HEK293 (cell line): ENCODE data around the gene XCL2.
A peak's percentile ranks its signal among the peaks of the same experiment; 100 is the strongest.

Experiments used
- CTCF ChIA-PET: fragments of 350-600 bp; formaldehyde crosslinking; extraction: SDS; loops from one replicate; lab custom pipeline; 2021; ENCODE audit warnings: antibody characterized with exemption; lab: Yijun Ruan, JAX
- POLR2A ChIA-PET: fragments of 300-600 bp; formaldehyde crosslinking; extraction: SDS; loops from one replicate; lab custom pipeline; 2020; ENCODE audit warnings: antibody characterized with exemption, inconsistent platforms; lab: Yijun Ruan, JAX
- H3K27ac ChIP-seq: fragments of 200-500 bp; sonication (Bioruptor generic); 2 replicates; pipeline ENCODE4 v1.5.1; 2014; ENCODE audit warnings: low read depth, low read length, control low read depth, inconsistent platforms; ENCODE audit errors: extremely low read depth
- H3K36me3 ChIP-seq, 2 experiments: fragments of 200-500 bp in 1 of 2; sonication (Bioruptor generic) in 1 of 2; 1 replicate in 1 of 2; 2 replicates in 1 of 2; pipeline ENCODE4 v1.5.1; 2014 to 2017; ENCODE audit warnings: inconsistent platforms in 2 of 2, low read length in 2 of 2; ENCODE audit not compliant: control insufficient read depth in 2 of 2, insufficient read depth in 1 of 2
- H3K4me1 ChIP-seq: fragments of 200-500 bp; sonication (Bioruptor generic); 2 replicates; pipeline ENCODE4 v1.5.1; 2014; ENCODE audit warnings: mild to moderate bottlenecking, low read length, inconsistent platforms; ENCODE audit not compliant: control insufficient read depth, insufficient read depth
- H3K4me3 ChIP-seq: 2 replicates; pipeline ENCODE4 v1.5.1; 2011; ENCODE audit warnings: low read depth, mild to moderate bottlenecking, control low read depth, low read length, moderate library complexity
- H3K9me3 ChIP-seq: fragments of 200-500 bp; sonication (Bioruptor generic); 2 replicates; pipeline ENCODE4 v1.5.1; 2014; ENCODE audit warnings: low read depth, low read length, inconsistent platforms; ENCODE audit not compliant: control insufficient read depth, insufficient read depth
- FEZF1 ChIP-seq: fragments of 450-650 bp; formaldehyde crosslinking; IDR thresholded peaks from 2 replicates; pipeline ENCODE4 v1.5.1; 2016; ENCODE audit warnings: missing biosample characterization, missing genetic modification characterization
- GFI1B ChIP-seq: fragments of 450-650 bp; formaldehyde crosslinking; IDR thresholded peaks from 2 replicates; pipeline ENCODE4 v1.5.1; 2016; ENCODE audit warnings: missing biosample characterization, missing genetic modification characterization
- ZBTB17 ChIP-seq: fragments of 450-650 bp; formaldehyde crosslinking; IDR thresholded peaks from 2 replicates; pipeline ENCODE4 v1.5.1; 2016; ENCODE audit warnings: missing biosample characterization, missing genetic modification characterization
- ZBTB8A ChIP-seq: fragments of 450-650 bp; formaldehyde crosslinking; IDR thresholded peaks from 2 replicates; pipeline ENCODE4 v1.5.1; 2016; ENCODE audit warnings: missing biosample characterization, missing genetic modification characterization
- ZNF138 ChIP-seq: fragments of 450-650 bp; formaldehyde crosslinking; IDR thresholded peaks from 2 replicates; pipeline ENCODE4 v1.5.1; 2016; ENCODE audit warnings: missing biosample characterization, missing genetic modification characterization, borderline replicate concordance
- ZNF157 ChIP-seq: fragments of 450-650 bp; formaldehyde crosslinking; IDR thresholded peaks from 2 replicates; pipeline ENCODE4 v1.5.1; 2016; ENCODE audit warnings: missing biosample characterization, missing genetic modification characterization
- ZNF19 ChIP-seq: fragments of 450-650 bp; formaldehyde crosslinking; IDR thresholded peaks from 2 replicates; pipeline ENCODE4; 2016; ENCODE audit warnings: missing biosample characterization, missing genetic modification characterization, low read depth
- ZNF23 ChIP-seq: fragments of 450-650 bp; formaldehyde crosslinking; IDR thresholded peaks from 2 replicates; pipeline ENCODE4 v1.5.1; 2016; ENCODE audit warnings: missing biosample characterization, missing genetic modification characterization, borderline replicate concordance
- ZNF239 ChIP-seq: fragments of 450-650 bp; formaldehyde crosslinking; IDR thresholded peaks from 2 replicates; pipeline ENCODE4 v1.5.1; 2016; ENCODE audit warnings: missing biosample characterization, missing genetic modification characterization
- ZNF391 ChIP-seq: fragments of 450-650 bp; formaldehyde crosslinking; IDR thresholded peaks from 2 replicates; pipeline ENCODE4 v1.5.1; 2016; ENCODE audit warnings: low read depth, missing biosample characterization, missing genetic modification characterization, borderline replicate concordance
- TF ChIP-seq, protein P1 (sequence below): fragments of 450-650 bp; formaldehyde crosslinking; IDR thresholded peaks from 2 replicates; pipeline ENCODE4 v1.5.1; 2016; ENCODE audit warnings: missing biosample characterization, missing genetic modification characterization
- TF ChIP-seq, protein P2 (sequence below): fragments of 450-650 bp; formaldehyde crosslinking; conservative IDR thresholded peaks from 2 replicates; pipeline ENCODE4 v1.5.1; 2016; ENCODE audit warnings: low read depth, missing biosample characterization, missing genetic modification characterization
- TF ChIP-seq, protein P3 (sequence below): fragments of 450-650 bp; formaldehyde crosslinking; IDR thresholded peaks from 2 replicates; pipeline ENCODE4 v1.5.1; 2016; ENCODE audit warnings: missing biosample characterization, missing genetic modification characterization

XCL2 gene

DNA sequence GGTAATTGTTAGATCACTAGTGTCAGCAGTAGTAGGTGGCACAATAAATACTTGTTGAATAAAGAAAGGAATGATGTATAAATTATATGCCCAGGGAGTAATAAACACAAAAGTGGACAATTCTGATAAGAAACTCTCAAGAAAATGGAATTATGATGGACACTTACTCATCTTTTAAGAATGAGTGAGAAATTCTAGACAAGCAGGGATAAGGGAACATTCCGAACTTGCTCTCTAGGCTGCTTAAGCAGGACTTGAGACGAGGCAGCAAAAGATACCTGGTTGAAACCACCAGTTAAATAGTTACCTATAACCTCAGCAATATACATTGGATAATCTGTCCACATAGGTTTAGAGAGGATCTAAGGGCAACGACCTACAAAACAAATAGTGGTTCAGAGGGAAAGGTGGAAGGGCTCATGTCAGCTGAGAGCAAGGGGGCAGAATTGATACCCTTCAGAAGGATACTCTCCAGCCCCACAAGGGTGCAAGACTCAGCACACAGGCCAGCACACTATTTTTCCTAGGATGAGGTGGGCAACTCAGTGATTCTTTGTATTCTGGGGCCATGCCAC lies 46.3 kb downstream of the XCL2 start:
- Histone ChIP-seq H3K27ac (no peak overlapping the region), H3K36me3 (no peaks in the 10 kb centered on the region)
- CTCF ChIA-PET = interaction anchor here (0.7 to 0.8 kb wide), 3 partner anchors 47 to 154 kb away, joined by 3 read pairs; no protein-coding TSS in a partner anchor
- TF ChIP-seq ZBTB17 (tag by site-specific recombination) (no peak), ZNF157 (no peak), ZNF19 (tag by site-specific recombination) (no peak), ZNF239 (no peak), GFI1B (tag by site-specific recombination) (no peak), ZNF138 (tag by site-specific recombination) (no peak), ZNF23 (no peak), ZNF391 (tag by site-specific recombination) (no peak), ZBTB8A (no peak)
- TF ChIP-seq, protein P1, sequence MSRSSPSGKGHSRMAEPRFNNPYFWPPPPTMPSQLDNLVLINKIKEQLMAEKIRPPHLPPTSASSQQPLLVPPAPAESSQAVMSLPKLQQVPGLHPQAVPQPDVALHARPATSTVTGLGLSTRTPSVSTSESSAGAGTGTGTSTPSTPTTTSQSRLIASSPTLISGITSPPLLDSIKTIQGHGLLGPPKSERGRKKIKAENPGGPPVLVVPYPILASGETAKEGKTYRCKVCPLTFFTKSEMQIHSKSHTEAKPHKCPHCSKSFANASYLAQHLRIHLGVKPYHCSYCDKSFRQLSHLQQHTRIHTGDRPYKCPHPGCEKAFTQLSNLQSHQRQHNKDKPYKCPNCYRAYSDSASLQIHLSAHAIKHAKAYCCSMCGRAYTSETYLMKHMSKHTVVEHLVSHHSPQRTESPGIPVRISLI (tag by site-specific recombination) = no peak
- TF ChIP-seq, protein P2, sequence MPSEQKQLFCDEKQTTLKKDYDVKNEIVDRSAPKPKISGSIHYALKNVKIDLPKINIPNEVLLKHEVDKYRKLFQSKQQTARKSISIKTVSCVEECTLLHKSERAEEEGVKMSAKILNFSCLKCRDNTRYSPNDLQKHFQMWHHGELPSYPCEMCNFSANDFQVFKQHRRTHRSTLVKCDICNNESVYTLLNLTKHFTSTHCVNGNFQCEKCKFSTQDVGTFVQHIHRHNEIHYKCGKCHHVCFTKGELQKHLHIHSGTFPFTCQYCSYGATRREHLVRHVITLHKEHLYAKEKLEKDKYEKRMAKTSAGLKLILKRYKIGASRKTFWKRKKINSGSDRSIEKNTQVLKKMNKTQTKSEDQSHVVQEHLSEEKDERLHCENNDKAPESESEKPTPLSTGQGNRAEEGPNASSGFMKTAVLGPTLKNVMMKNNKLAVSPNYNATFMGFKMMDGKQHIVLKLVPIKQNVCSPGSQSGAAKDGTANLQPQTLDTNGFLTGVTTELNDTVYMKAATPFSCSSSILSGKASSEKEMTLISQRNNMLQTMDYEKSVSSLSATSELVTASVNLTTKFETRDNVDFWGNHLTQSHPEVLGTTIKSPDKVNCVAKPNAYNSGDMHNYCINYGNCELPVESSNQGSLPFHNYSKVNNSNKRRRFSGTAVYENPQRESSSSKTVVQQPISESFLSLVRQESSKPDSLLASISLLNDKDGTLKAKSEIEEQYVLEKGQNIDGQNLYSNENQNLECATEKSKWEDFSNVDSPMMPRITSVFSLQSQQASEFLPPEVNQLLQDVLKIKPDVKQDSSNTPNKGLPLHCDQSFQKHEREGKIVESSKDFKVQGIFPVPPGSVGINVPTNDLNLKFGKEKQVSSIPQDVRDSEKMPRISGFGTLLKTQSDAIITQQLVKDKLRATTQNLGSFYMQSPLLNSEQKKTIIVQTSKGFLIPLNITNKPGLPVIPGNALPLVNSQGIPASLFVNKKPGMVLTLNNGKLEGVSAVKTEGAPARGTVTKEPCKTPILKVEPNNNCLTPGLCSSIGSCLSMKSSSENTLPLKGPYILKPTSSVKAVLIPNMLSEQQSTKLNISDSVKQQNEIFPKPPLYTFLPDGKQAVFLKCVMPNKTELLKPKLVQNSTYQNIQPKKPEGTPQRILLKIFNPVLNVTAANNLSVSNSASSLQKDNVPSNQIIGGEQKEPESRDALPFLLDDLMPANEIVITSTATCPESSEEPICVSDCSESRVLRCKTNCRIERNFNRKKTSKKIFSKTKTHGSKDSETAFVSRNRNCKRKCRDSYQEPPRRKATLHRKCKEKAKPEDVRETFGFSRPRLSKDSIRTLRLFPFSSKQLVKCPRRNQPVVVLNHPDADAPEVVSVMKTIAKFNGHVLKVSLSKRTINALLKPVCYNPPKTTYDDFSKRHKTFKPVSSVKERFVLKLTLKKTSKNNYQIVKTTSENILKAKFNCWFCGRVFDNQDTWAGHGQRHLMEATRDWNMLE (tag by site-specific recombination) = no peak
- TF ChIP-seq, all 188 proteins: peak for 0
- peaks cover 10% of the 10 kb centered on the region for H3K4me1 ChIP-seq
- H3K9me3 ChIP-seq = no peaks in the 10 kb centered on the region
- no peak overlapping the region for H3K4me3 ChIP-seq
- POLR2A ChIA-PET = no interaction called here

DNA sequence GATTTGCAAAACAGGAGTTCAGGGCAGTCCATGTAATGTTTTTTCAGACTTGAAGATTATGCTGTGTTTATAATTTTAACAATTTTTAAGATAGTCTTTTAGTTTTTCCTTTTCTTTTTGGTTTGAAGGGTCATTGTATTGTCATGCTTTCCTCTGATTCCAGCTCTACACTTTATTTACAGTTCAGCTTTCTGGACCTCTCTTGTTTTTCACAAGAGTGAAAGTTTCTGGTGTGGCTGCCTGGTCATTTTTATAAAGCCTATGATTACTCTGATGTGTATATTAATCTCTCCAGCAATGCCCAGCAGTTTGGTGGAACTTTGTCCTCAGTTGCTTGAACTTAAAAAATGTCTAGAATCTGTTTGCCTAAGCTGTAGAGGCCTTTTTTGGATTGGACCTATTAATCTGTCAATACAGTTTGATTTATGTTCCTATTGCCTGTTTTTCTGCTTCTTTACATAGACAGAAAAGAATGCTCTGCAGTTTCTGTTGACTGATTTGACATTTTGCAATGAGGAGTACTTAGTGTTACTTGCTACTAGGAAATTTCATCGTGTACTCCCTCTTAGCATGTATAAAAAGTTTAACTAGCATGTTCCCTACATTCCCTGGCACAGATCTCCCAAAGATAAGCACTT lies 52.2 kb downstream of the XCL2 start:
- TF ChIP-seq, protein P3, sequence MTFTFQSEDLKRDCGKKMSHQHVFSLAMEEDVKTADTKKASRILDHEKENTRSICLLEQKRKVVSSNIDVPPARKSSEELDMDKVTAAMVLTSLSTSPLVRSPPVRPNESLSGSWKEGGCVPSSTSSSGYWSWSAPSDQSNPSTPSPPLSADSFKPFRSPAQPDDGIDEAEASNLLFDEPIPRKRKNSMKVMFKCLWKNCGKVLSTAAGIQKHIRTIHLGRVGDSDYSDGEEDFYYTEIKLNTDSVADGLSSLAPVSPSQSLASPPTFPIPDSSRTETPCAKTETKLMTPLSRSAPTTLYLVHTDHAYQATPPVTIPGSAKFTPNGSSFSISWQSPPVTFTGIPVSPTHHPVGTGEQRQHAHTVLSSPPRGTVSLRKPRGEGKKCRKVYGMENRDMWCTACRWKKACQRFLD (tag by site-specific recombination) = no peak
- TF ChIP-seq FEZF1 (tag by site-specific recombination) = 0 out of 2 replicates have a peak, but pooled peaks have one; percentile 9
- Histone ChIP-seq H3K27ac (no peak overlapping the region), H3K4me1 (no peaks in the 10 kb centered on the region), H3K36me3 (no peaks in the 10 kb centered on the region), H3K4me3 (no peak overlapping the region), H3K9me3 (no peaks in the 10 kb centered on the region)
- POLR2A ChIA-PET = no interaction called here
- CTCF ChIA-PET = no interaction called here
